K562 (cell line): ENCODE measurements around the gene CGNL1. TPM values are rescaled to one million over a fixed set of nuclear protein-coding genes. Genes with fewer than 3 reads are reported as not detected.
A peak's percentile ranks its signal among the peaks of the same experiment; 100 is the strongest.

Experiments
- ATAC-seq: fragments of 200-7000 bp; cut with Tn5 transposase; 3 replicates; pipeline ENCODE4 v1.9.1; 2020; ENCODE audit warnings: moderate library complexity
- BruUV-seq: library from RNA; stranded (reverse); fragments of 400-500 nt; replicated peaks from 2 replicates; lab custom pipeline; 2021; lab: Mats Ljungman, UMichigan
- CTCF ChIA-PET: fragments of 300-600 bp; formaldehyde crosslinking; extraction: SDS; loops from one replicate; lab custom pipeline; 2021; ENCODE audit warnings: low intra/inter-chr PET ratio; lab: Yijun Ruan, JAX
- POLR2A ChIA-PET: fragments of 300-600, 350-650 bp; sonication (Branson Sonifier 250); formaldehyde crosslinking; extraction: SDS; loops from one replicate; lab custom pipeline; 2021; ENCODE audit warnings: antibody characterized with exemption, inconsistent platforms; lab: Yijun Ruan, JAX
- DNase-seq, 4 experiments: peaks; one replicate each; pipeline versions ENCODE4 v3.0.0 to v3.0.0-alpha.2; 2011 to 2018; ENCODE audit warnings: low spot score in 3 of 4, mixed read lengths in 3 of 4; ENCODE audit errors: extremely low read depth in 1 of 4
- FAIRE-seq: peaks from 2 replicates; lab custom pipeline; 2011; peaks lifted over from hg19 to GRCh38; lab: Jason Lieb, UNC
- H2AFZ ChIP-seq: 2 replicates; pipeline ENCODE4 v1.6.0; 2011; ENCODE audit warnings: low read depth, low read length, control low read depth, inconsistent platforms
- H3K27ac ChIP-seq: fragments of 200-600 bp; 3 replicates; pipeline ENCODE4 v1.8.0; 2011; ENCODE audit warnings: low read depth, mild to moderate bottlenecking, control low read depth, inconsistent platforms, low read length, moderate library complexity, mixed read lengths; ENCODE audit errors: extremely low read depth
- H3K27me3 ChIP-seq, 2 experiments: fragments of 300-600 bp in 1 of 2; 2 replicates in 1 of 2; 3 replicates in 1 of 2; pipeline versions ENCODE4 v1.6.0 to v1.8.0; 2011; ENCODE audit warnings: inconsistent platforms in 2 of 2, low read length in 2 of 2, mild to moderate bottlenecking in 1 of 2, mixed read lengths in 1 of 2, moderate library complexity in 1 of 2; ENCODE audit not compliant: control insufficient read depth in 2 of 2, insufficient read depth in 2 of 2
- H3K36me3 ChIP-seq: fragments of 300-600 bp; 3 replicates; pipeline ENCODE4 v1.8.0; 2011; ENCODE audit warnings: mild to moderate bottlenecking, low read length, inconsistent platforms; ENCODE audit not compliant: control insufficient read depth, insufficient read depth
- H3K4me1 ChIP-seq, 2 experiments: fragments of 200-600 bp in 1 of 2; replicated peaks in 1 of 2; 2 replicates in 1 of 2; 3 replicates in 1 of 2; pipeline versions ENCODE4 v1.5.1 to v1.8.0; 2011; ENCODE audit warnings: inconsistent platforms in 2 of 2, low read length in 2 of 2, mild to moderate bottlenecking in 1 of 2, mixed read lengths in 1 of 2, moderate library complexity in 1 of 2; ENCODE audit not compliant: control insufficient read depth in 2 of 2, insufficient read depth in 2 of 2
- H3K4me2 ChIP-seq: 2 replicates; pipeline ENCODE4 v1.6.1; 2011; ENCODE audit warnings: low read length, control low read depth, inconsistent platforms, mixed read lengths; ENCODE audit not compliant: insufficient read depth
- H3K4me3 ChIP-seq: fragments of 200-600 bp; sonication (generic), shearing (Covaris generic); 2 replicates; pipeline ENCODE4 v1.5.1; 2016; ENCODE audit warnings: control low read depth, inconsistent platforms
- H3K79me2 ChIP-seq: fragments of 200-600 bp; 3 replicates; pipeline ENCODE4 v1.8.0; 2011; ENCODE audit warnings: low read length, inconsistent platforms; ENCODE audit not compliant: control insufficient read depth, insufficient read depth
- H3K9ac ChIP-seq, 2 experiments: 2 replicates each; pipeline versions ENCODE4 v1.6.0 to v1.6.1; 2011; ENCODE audit warnings: low read depth in 2 of 2, low read length in 2 of 2, control low read depth in 1 of 2, inconsistent platforms in 1 of 2, mild to moderate bottlenecking in 1 of 2, mixed read lengths in 1 of 2; ENCODE audit not compliant: insufficient read depth in 1 of 2
- H3K9me1 ChIP-seq: one replicate; pipeline ENCODE4 v1.6.0; 2011; ENCODE audit warnings: inconsistent platforms, mild to moderate bottlenecking, low read length, moderate library complexity; ENCODE audit not compliant: control insufficient read depth, insufficient read depth
- H3K9me3 ChIP-seq: replicated peaks from 2 replicates; pipeline ENCODE4 v1.5.1; 2011; ENCODE audit warnings: low read depth, low read length, inconsistent platforms; ENCODE audit not compliant: control insufficient read depth, insufficient read depth
- H4K20me1 ChIP-seq: replicated peaks from 2 replicates; pipeline ENCODE4 v1.6.1; 2011; ENCODE audit warnings: low read length, inconsistent platforms, mixed read lengths; ENCODE audit not compliant: control insufficient read depth, insufficient read depth
- BCOR ChIP-seq: fragments of 450-650 bp; IDR thresholded peaks from 2 replicates; pipeline ENCODE4 v1.6.1; 2016
- BRF1 ChIP-seq: IDR thresholded peaks from 3 replicates; pipeline ENCODE4 v1.6.1; 2011; ENCODE audit warnings: borderline replicate concordance, mild to moderate bottlenecking; ENCODE audit not compliant: insufficient read length; ENCODE audit errors: extremely low read depth
- CBFA2T2 ChIP-seq: fragments of 450-650 bp; conservative IDR thresholded peaks from 2 replicates; pipeline ENCODE4 v1.6.1; 2017; ENCODE audit warnings: mild to moderate bottlenecking
- CBFA2T3 ChIP-seq: fragments of 450-650 bp; IDR thresholded peaks from 2 replicates; pipeline ENCODE4 v1.6.1; 2017
- E4F1 ChIP-seq: fragments of 250-450 bp; sonication (Bioruptor Pico); IDR thresholded peaks from 2 replicates; pipeline ENCODE4 v1.5.0; 2021; ENCODE audit warnings: mild to moderate bottlenecking, borderline replicate concordance
- EGR1 ChIP-seq: fragments of 450-650 bp; conservative IDR thresholded peaks from 2 replicates; pipeline ENCODE4 v1.6.1; 2017; ENCODE audit warnings: mild to moderate bottlenecking
- ETV1 ChIP-seq: fragments of 450-650 bp; conservative IDR thresholded peaks from 2 replicates; pipeline ENCODE4 v1.6.1; 2016; ENCODE audit warnings: missing genetic modification characterization, control low read depth, low read depth, missing compliant biosample characterization
- NCOA6 ChIP-seq: fragments of 450-650 bp; IDR thresholded peaks from 2 replicates; pipeline ENCODE4 v1.6.1; 2017; ENCODE audit warnings: mild to moderate bottlenecking
- NEUROD1 ChIP-seq: fragments of 150-350 bp; IDR thresholded peaks from 2 replicates; pipeline ENCODE4 v1.6.1; 2014; ENCODE audit warnings: borderline replicate concordance, low read length, low read depth; ENCODE audit not compliant: partially characterized antibody
- NR4A1 ChIP-seq, 2 experiments: fragments of 250-450 bp in 1 of 2; fragments of 450-650 bp in 1 of 2; sonication (Bioruptor Pico) in 1 of 2; IDR thresholded peaks; 2 replicates each; pipeline versions ENCODE4 v1.4.0 to v1.6.1; 2016 to 2020; ENCODE audit warnings: mild to moderate bottlenecking in 2 of 2, missing compliant biosample characterization in 1 of 2, missing genetic modification characterization in 1 of 2, moderate library complexity in 1 of 2
- PTBP1 ChIP-seq: fragments of 200-400 bp; formaldehyde crosslinking; IDR thresholded peaks from 2 replicates; pipeline ENCODE4 v1.6.1; 2017; ENCODE audit warnings: low read depth, low read length
- RBM25 ChIP-seq: fragments of 200-400 bp; formaldehyde crosslinking; IDR thresholded peaks from 2 replicates; pipeline ENCODE4 v1.6.1; 2018; ENCODE audit warnings: low read length, low read depth, moderate library complexity; ENCODE audit not compliant: severe bottlenecking
- ZFP36 ChIP-seq: fragments of 150-350 bp; IDR thresholded peaks from 2 replicates; pipeline ENCODE4 v1.6.1; 2018; ENCODE audit warnings: low read length, low read depth; ENCODE audit not compliant: partially characterized antibody
- ZNF644 ChIP-seq: fragments of 200-800 bp; sonication (Bioruptor generic); IDR thresholded peaks from 2 replicates; pipeline ENCODE4 v1.6.1; 2016; ENCODE audit warnings: low read depth, missing genetic modification characterization, missing compliant biosample characterization
- ZNF77 ChIP-seq: fragments of 250-450 bp; sonication (Bioruptor Pico); IDR thresholded peaks from 2 replicates; pipeline ENCODE4 v1.5.0; 2020
- WGBS: fragments of 100-300 bp; shearing (Covaris generic); methylation state at CpG from one replicate; pipeline ENCODE4 v1.1.6; 2016; ENCODE audit warnings: low coverage, mixed read lengths; ENCODE audit not compliant: insufficient coverage; ENCODE audit errors: missing lambda C conversion rate; 5-methylcytosine and 5-hydroxymethylcytosine counted together
- in situ Hi-C: fragments of 300-500 bp; cut with MboI; formaldehyde crosslinking; loops from 4 replicates; pipeline ENCODE4 v1.15.0; 2018; ENCODE audit warnings: inconsistent platforms, mixed read lengths
- intact Hi-C: fragments of 100-400 bp; cut with micrococcal nuclease; formaldehyde crosslinking; loops from 2 replicates; pipeline ENCODE4 v1.14.2; 2022
- polyA plus RNA-seq, 8 experiments: library from polyadenylated mRNA; depleted of rRNA in 4 of 8; stranded (reverse) in 5 of 8; unstranded in 3 of 8; fragments of >200 nt; fragmentation: Nextera tagmentation in 2 of 8; fragmentation: Illumina TruSeq in 1 of 8; extraction: Ambion mirVana in 2 of 8; extraction: Trizol in 1 of 8; gene quantifications; 2 replicates each; pipeline versions ENCODE4 v1.2.1 to v1.2.3, GENCODE V29; 2011 to 2014; ENCODE audit warnings: inconsistent platforms in 1 of 8, missing spikeins in 1 of 8
- total RNA-seq, 7 experiments: library from RNA; depleted of rRNA in 6 of 7; stranded (reverse); fragments of >200 nt in 6 of 7; fragmentation: Illumina TruSeq in 2 of 7; extraction: Trizol in 2 of 7; gene quantifications; 2 replicates each; pipeline versions ENCODE4 v1.2.1 to v1.2.3, GENCODE V29; 2011 to 2021; ENCODE audit warnings: low replicate concordance in 1 of 7
- TF ChIP-seq, protein P1 (sequence below): fragments of 450-650 bp; IDR thresholded peaks from 2 replicates; pipeline ENCODE4 v1.6.1; 2016; ENCODE audit warnings: borderline replicate concordance
- TF ChIP-seq, protein P2 (sequence below): fragments of 250-450 bp; sonication (Bioruptor Pico); IDR thresholded peaks from 2 replicates; pipeline ENCODE4 v1.8.0; 2021; ENCODE audit warnings: borderline replicate concordance, mild to moderate bottlenecking, moderate library complexity; ENCODE audit not compliant: poor library complexity, severe bottlenecking
- TF ChIP-seq, protein P3 (sequence below): sonication (generic); formaldehyde crosslinking; IDR thresholded peaks from 2 replicates; pipeline ENCODE4 v1.9.0; 2022; ENCODE audit warnings: mild to moderate bottlenecking, missing genetic modification reagents

Gene CGNL1
- total and polyA plus RNA-seq, 9 of the 15 experiments (the other 6 are each of a cell fraction or from before 2014, with no cell fraction given) = 0.01 to 0.07 TPM; not detected in 7

- ATAC-seq (peak; percentile 27), FAIRE-seq (peak; percentile 82), DNase-seq (peak in 2 of 4 experiments; percentile 28 to 76)
- peak overlapping the region in 1 of 2 experiments; percentile 37; a peak in 2 of 4 replicates for H3K9ac ChIP-seq
- H3K79me2 ChIP-seq = no peaks in the 10 kb centered on the region
- no TSS peak for BruUV-seq
- 12% methylated on average over 6 of the region's 6 CpGs for WGBS
- peaks cover 31 to 32% of the 10 kb centered on the region in 2 experiments for H3K4me1 ChIP-seq
- H3K4me2 ChIP-seq = peak overlapping the region; percentile 35
- H3K4me3 ChIP-seq = no peak overlapping the region
- no peaks in the 10 kb centered on the region for H3K9me3 ChIP-seq
- intact Hi-C loops (no loop called here), in situ Hi-C loops (no loop called here)
- H4K20me1 ChIP-seq = no peaks in the 10 kb centered on the region
- peak overlapping the region; percentile 32; the same call in 1 of the 3 replicates for H3K27ac ChIP-seq
- ChIA-PET CTCF (no interaction called here), POLR2A (interaction anchor here (0.7 kb wide), 1 partner anchor 164 kb away, joined by 3 read pairs; no protein-coding TSS in a partner anchor)
- H3K36me3 ChIP-seq = no peaks in the 10 kb centered on the region
- H2AFZ ChIP-seq = peak overlapping the region; percentile 91
- H3K27me3 ChIP-seq = no peaks in the 10 kb centered on the region
- no peaks in the 10 kb centered on the region for H3K9me1 ChIP-seq
- TF ChIP-seq ZNF77 (CRISPR knock-in tag) (no peak), CBFA2T2 (peak; percentile 40; the same call in 1 of the 2 replicates), ZFP36 (peak; percentile 86), RBM25 (peak; percentile 92), E4F1 (CRISPR knock-in tag) (no peak), ZNF644 (tag) (no peak), ETV1 (tag) (no peak), PTBP1 (peak; percentile 90), EGR1 (peak; percentile 87), CBFA2T3 (peak; percentile 71), BRF1 (no peak), NEUROD1 (peak; percentile 15), NCOA6 (no peak), NR4A1 (CRISPR knock-in tag; IDR thresholded peaks at IDR 0.05) (no peak), NR4A1 (tag; IDR thresholded peaks at IDR 0.05) (no peak), BCOR (peak; percentile 93)
- TF ChIP-seq, protein P1, sequence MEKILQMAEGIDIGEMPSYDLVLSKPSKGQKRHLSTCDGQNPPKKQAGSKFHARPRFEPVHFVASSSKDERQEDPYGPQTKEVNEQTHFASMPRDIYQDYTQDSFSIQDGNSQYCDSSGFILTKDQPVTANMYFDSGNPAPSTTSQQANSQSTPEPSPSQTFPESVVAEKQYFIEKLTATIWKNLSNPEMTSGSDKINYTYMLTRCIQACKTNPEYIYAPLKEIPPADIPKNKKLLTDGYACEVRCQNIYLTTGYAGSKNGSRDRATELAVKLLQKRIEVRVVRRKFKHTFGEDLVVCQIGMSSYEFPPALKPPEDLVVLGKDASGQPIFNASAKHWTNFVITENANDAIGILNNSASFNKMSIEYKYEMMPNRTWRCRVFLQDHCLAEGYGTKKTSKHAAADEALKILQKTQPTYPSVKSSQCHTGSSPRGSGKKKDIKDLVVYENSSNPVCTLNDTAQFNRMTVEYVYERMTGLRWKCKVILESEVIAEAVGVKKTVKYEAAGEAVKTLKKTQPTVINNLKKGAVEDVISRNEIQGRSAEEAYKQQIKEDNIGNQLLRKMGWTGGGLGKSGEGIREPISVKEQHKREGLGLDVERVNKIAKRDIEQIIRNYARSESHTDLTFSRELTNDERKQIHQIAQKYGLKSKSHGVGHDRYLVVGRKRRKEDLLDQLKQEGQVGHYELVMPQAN = no peak
- TF ChIP-seq, protein P2, sequence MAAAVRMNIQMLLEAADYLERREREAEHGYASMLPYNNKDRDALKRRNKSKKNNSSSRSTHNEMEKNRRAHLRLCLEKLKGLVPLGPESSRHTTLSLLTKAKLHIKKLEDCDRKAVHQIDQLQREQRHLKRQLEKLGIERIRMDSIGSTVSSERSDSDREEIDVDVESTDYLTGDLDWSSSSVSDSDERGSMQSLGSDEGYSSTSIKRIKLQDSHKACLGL (CRISPR knock-in tag) = no peak
- TF ChIP-seq, protein P3, sequence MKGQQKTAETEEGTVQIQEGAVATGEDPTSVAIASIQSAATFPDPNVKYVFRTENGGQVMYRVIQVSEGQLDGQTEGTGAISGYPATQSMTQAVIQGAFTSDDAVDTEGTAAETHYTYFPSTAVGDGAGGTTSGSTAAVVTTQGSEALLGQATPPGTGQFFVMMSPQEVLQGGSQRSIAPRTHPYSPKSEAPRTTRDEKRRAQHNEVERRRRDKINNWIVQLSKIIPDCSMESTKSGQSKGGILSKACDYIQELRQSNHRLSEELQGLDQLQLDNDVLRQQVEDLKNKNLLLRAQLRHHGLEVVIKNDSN = 0 out of 2 replicates have a peak, but pooled peaks have one; percentile 23
Measured at GRCh38 chr15:57335293-57335715, 41.0 kb upstream of the CGNL1 start.
